ENCODE results near the gene IKZF3. TPM values are rescaled to one million over a fixed set of nuclear protein-coding genes. Genes with fewer than 3 reads are reported as not detected.

The IKZF3 gene
- total RNA-seq, 1 experiment from 2014 or later = 0.22 TPM

DNA sequence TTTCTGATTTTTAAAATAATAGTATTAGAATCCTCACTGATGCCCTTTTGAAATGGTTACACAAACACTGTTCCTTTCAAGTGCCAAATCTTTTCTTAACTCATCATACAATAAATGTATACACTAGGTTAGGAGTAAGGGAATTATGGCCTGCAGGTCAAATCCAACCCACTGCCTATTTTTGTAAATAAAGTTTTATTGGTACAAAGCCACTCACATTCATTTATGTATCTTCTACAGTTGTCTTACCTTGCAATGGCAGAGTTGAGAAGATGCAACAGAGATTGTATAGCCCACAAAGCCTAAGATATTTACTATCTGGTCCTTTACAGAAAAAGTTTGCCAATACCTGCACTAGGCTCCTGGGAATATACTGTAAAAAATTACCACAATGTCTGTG, 47.8 kb downstream of the IKZF3 start:
- H3K36me3 Mint-ChIP-seq (ENCODE audit: insufficient read depth in 1 of 3, low read depth in 3 of 3) = peaks cover 0 to 3% (median 0%) of the 10 kb centered on the region in 3 experiments; a peak in 1 of 7 replicates
- peaks cover 18 to 19% of the 10 kb centered on the region in 2 experiments for H3K4me1 Mint-ChIP-seq

More for the DNA sequence above, 47.8 kb downstream of the IKZF3 start:
- Histone ChIP-seq H3K4me2 (ENCODE audit: insufficient read depth, insufficient read length, low read length) (no peak overlapping the region), H3K27ac (ENCODE audit: insufficient read length, low read depth, low read length) (no peak overlapping the region), H3K4me1 (ENCODE audit: insufficient read depth, low read length) (peaks cover 8% of the 10 kb centered on the region; the same call in 1 of the 2 replicates), H2BK5ac (ENCODE audit: insufficient read length, low read length) (no peak overlapping the region), H3K18ac (ENCODE audit: insufficient read length, low read depth, low read length) (no peak overlapping the region), H4K8ac (replicated peaks; ENCODE audit: insufficient read length, low read depth, low read length) (no peak overlapping the region), H3K23ac (ENCODE audit: insufficient read length, low read depth, low read length) (no peak overlapping the region), H3K14ac (ENCODE audit: insufficient read depth, low read length) (no peak overlapping the region), H2AK5ac (ENCODE audit: insufficient read length, low read length) (no peak overlapping the region), H3T11ph (ENCODE audit: low read length) (no peak overlapping the region), H3K9me3 (ENCODE audit: control insufficient read depth, low read depth, low read length) (no peaks in the 10 kb centered on the region), H2AFZ (ENCODE audit: low read length) (no peak overlapping the region), H3K23me2 (ENCODE audit: insufficient read length, low read depth, low read length, poor library complexity, severe bottlenecking) (no peaks in the 10 kb centered on the region), H4K5ac (ENCODE audit: insufficient read length, low read depth, low read length) (no peak overlapping the region), H2BK15ac (ENCODE audit: low read depth, low read length) (no peak overlapping the region), H3K79me1 (ENCODE audit: insufficient read depth, low read depth, low read length, poor library complexity, severe bottlenecking) (no peaks in the 10 kb centered on the region), H2BK12ac (ENCODE audit: insufficient read length, low read depth, low read length) (no peak overlapping the region), H3K4ac (ENCODE audit: low read depth, low read length) (no peak overlapping the region), H3K79me2 (ENCODE audit: insufficient read depth, low read length) (no peaks in the 10 kb centered on the region), H2BK120ac (ENCODE audit: low read depth, low read length, poor library complexity, severe bottlenecking) (no peak overlapping the region), H4K91ac (ENCODE audit: insufficient read length, low read depth, low read length) (no peak overlapping the region), H3K56ac (ENCODE audit: insufficient read length, low read depth, low read length) (no peak overlapping the region), H3K27me3 (ENCODE audit: insufficient read depth, low read length) (no peaks in the 10 kb centered on the region), H4K20me1 (ENCODE audit: control insufficient read depth, insufficient read depth, insufficient read length) (no peaks in the 10 kb centered on the region), H2BK20ac (ENCODE audit: low read depth, low read length, poor library complexity, severe bottlenecking) (no peak overlapping the region), H3K9ac (ENCODE audit: extremely low read depth, insufficient read length, low read length) (no peak overlapping the region)
- no peak for DNase-seq
- TF ChIP-seq, protein P1, sequence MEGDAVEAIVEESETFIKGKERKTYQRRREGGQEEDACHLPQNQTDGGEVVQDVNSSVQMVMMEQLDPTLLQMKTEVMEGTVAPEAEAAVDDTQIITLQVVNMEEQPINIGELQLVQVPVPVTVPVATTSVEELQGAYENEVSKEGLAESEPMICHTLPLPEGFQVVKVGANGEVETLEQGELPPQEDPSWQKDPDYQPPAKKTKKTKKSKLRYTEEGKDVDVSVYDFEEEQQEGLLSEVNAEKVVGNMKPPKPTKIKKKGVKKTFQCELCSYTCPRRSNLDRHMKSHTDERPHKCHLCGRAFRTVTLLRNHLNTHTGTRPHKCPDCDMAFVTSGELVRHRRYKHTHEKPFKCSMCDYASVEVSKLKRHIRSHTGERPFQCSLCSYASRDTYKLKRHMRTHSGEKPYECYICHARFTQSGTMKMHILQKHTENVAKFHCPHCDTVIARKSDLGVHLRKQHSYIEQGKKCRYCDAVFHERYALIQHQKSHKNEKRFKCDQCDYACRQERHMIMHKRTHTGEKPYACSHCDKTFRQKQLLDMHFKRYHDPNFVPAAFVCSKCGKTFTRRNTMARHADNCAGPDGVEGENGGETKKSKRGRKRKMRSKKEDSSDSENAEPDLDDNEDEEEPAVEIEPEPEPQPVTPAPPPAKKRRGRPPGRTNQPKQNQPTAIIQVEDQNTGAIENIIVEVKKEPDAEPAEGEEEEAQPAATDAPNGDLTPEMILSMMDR (conservative IDR thresholded peaks at IDR 0.05) = no peak
- Mint-ChIP-seq H3K27me3 (ENCODE audit: low read depth) (peaks cover 2% of the 10 kb centered on the region; the same call in 1 of the 2 replicates), H3K4me3 (no peak overlapping the region), H3K9me3 (peaks cover 0 to 1% of the 10 kb centered on the region in 2 experiments; a peak in 1 of 5 replicates), H3K27ac (no peak overlapping the region)

All from H9 (cell line).